Skeletal muscle cell (primary cell): ENCODE data around the gene RNASEH2C.
A peak's percentile ranks its signal among the peaks of the same experiment; 100 is the strongest.
"Not testable (repeated sequence)": the region's sequence is repeated elsewhere in the genome, so short reads cannot be mapped to it uniquely, and the experiment has no call there.

Source experiments
- DNase-seq: peaks from one replicate; pipeline ENCODE4 v3.0.0-alpha.2; 2010; ENCODE audit warnings: low read depth
- H3K4me3 ChIP-seq: 2 replicates; pipeline ENCODE4 v1.5.1; 2011; ENCODE audit warnings: low read depth, mild to moderate bottlenecking, control low read depth, low read length, moderate library complexity

The RNASEH2C gene

GRCh38 chr11:65718964-65719492 is 1.6 kb downstream of the RNASEH2C start:
- H3K4me3 ChIP-seq: peak overlapping the region; percentile 73
- DNase-seq: no peak

GRCh38 chr11:65718531-65718930 is 2.1 kb downstream of the RNASEH2C start:
- DNase-seq: no peak
- H3K4me3 ChIP-seq: no peak overlapping the region

DNA sequence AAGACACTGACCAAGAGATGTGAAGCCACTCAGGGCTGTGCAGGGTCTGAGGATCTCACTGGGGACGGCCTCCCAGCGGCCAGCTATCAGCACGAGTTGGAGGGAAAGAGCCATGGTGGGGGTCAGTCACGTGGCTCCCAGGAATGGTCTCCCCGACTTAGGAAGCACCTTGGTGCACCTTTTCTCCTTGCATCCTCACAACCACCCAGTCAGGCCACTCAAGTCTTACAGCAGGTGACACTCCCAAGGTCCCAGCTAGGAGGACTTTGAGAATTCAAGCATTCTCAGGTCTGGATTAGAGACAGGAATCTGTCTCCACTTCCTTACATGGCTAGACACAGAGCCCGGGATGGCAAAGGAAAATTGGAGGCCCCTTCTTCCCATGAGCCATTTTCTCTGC is 2.7 kb downstream of the RNASEH2C start:
- no peak overlapping the region for H3K4me3 ChIP-seq
- DNase-seq: no peak

GRCh38 chr11:65716774-65717405 is 3.7 kb downstream of the RNASEH2C start:
- H3K4me3 ChIP-seq: no peak overlapping the region
- no peak for DNase-seq

- H3K4me3 ChIP-seq: no peak overlapping the region
- DNase-seq: no peak
Observed at GRCh38 chr11:65716302-65716701, 4.3 kb downstream of the RNASEH2C start.

GRCh38 chr11:65714433-65714832 is 6.2 kb downstream of the RNASEH2C start:
- no peak for DNase-seq
- no peak overlapping the region for H3K4me3 ChIP-seq

DNA sequence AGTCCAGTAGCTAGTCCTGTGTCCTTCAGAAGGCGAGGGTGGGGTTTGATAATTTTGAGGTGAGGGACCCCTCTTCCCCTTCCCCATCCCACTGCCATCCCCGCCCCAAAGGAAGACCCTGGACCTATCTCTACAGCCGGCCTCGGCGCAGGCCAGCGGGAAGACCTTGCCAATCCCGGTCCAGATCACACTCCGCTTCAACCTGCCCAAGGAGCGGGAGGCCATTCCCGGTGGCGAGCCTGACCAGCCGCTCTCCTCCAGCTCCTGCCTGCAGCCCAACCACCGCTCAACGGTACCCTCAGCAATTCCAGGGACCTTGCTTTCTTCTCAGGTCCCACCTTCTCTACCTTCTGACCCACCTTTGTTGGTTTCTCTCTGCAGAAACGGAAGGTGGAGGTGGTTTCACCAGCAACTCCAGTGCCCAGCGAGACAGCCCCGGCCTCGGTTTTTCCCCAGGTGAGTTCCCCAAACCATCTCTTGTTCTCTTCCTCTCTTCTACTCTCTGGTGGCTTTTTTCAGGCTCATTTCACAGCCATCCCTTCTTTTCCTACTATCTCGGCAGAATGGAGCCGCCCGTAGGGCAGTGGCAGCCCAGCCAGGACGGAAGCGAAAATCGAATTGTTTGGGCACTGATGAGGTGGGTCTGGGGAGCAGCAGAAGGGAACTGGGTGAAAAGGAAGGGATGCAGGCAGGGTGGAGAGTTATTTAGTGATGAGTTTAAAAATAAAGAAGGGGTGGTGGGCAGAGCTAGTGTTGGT is 7.2 kb downstream of the RNASEH2C start:
- H3K4me3 ChIP-seq: peak overlapping the region; percentile 79

GRCh38 chr11:65712633-65713076 is 7.9 kb downstream of the RNASEH2C start:
- no peak for DNase-seq

More for the DNA sequence above, 7.2 kb downstream of the RNASEH2C start:
- no peak for DNase-seq

DNA sequence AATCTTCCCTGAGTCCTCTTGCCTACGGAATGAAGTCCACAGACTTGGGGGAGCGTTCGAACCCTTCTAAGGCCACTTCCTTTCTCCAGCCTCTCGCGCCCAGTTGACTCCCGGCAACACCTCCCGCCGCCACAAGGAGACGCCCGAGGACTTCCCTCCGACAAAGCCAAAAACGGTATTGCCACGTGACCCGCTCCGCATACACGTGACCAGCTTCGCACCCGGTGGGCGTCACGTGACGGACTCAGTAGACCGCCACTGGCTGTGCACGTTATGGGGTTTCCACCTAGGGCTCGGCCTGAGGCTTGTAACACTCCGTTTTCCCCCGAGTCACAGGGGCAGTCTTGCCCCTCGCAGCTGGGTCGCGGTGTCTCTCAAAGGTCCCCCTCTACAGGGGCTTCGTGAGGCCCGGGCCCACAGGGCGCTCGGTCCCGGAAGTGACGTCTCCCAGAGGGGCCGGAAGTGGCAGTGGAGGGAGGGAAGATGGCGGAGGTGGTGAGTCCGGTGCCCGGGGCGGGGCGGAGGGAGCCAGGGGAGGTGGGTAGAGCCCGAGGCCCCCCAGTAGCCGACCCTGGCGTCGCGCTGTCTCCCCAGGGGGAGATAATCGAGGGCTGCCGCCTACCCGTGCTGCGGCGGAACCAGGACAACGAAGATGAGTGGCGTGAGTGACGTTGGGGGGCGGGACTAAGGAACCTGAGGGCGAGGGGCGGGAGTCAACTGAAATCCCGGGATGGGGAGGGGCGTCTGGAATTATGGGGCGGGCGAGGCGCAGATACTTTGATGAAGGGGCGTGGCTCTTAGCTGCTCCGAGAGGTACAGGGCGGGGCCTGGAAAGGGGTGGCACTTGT is 8.6 kb downstream of the RNASEH2C start, which contains the start of gene KAT5:
Gene KAT5, plus strand, starts transcription at position 468 of the 848 bp plus-strand sequence. Its CDS starts 16 bp downstream, at position 484.
- DNase-seq: peak; percentile 93
- peak within 1 kb of the TSS; percentile 79 for H3K4me3 ChIP-seq

More at GRCh38 chr11:65712633-65713076, 7.9 kb downstream of the RNASEH2C start:
- H3K4me3 ChIP-seq: peak overlapping the region; percentile 79

DNA sequence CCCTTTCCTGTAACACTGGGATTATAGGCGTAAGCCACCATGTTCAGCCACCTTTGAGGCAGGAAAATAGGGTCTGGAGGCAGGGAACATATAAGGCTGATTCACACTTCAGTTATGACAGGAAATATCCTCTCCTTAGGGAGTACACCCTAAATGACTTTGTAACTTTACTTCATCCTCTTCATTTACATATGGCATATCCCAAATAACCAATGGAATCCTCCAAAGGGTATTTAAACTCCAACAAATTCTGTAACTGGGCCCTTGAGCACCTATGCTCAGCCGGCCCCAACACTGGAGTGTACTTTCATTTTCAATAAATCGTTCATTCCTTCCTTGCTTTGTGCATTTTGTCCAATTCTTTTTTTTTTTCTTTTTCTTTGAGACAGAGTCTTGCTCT is 10.2 kb downstream of the RNASEH2C start:
- no peak overlapping the region for H3K4me3 ChIP-seq
- DNase-seq: no peak

- no peak overlapping the region for H3K4me3 ChIP-seq
- DNase-seq: no peak
Observed at GRCh38 chr11:65709661-65710060, 10.9 kb downstream of the RNASEH2C start.

- no peak overlapping the region for H3K4me3 ChIP-seq
Observed at GRCh38 chr11:65708451-65708850, 12.1 kb downstream of the RNASEH2C start.

DNA sequence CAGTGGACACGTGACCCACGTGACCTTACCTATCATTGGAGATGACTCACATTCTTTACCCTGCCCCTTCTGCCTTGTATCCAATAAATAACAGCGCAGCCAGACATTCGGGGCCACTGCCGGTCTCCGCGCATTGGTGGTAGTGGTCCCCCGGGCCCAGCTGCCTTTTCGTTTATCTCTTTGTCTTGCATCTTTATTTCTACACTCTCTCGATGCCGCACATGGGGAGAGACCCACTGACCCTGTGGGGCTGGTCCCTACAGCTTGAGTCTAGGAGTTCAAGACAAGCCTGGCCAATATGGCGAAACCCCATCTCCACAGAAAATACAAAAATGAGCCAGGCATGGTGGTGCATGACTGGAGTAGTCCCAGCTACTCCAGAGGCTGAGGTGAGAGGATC is 13.6 kb downstream of the RNASEH2C start:
- not testable (repeated sequence) for DNase-seq, H3K4me3 ChIP-seq

More at GRCh38 chr11:65708451-65708850, 12.1 kb downstream of the RNASEH2C start:
- no peak for DNase-seq

DNA sequence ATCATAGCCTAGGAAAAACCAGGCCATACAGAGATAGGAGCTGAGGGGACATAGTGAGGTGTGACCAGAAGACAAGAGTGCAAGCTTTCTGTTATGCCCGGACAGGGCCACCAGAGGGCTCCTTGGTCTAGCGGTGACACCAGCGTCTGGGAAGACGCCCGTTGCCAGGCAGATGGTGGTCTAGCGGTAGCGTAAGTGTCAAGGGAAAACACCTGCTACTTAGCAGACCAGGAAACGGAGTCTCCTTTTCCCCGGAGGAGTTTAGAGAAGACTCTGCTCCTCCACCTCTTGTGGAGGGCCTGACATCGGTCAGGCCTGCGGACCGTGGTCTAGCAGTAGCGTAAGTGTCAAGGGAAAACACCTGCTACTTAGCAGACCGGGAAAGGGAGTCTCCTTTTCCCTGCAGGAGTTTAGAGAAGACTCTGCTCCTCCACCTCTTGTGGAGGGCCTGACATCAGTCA is 14.3 kb downstream of the RNASEH2C start:
- DNase-seq: peak; percentile 2
- not testable (repeated sequence) for H3K4me3 ChIP-seq

GRCh38 chr11:65703846-65704245 is 16.8 kb downstream of the RNASEH2C start:
- DNase-seq: no peak
- H3K4me3 ChIP-seq: no peak overlapping the region

GRCh38 chr11:65701686-65702085 is 18.9 kb downstream of the RNASEH2C start:
- DNase-seq: no peak
- no peak overlapping the region for H3K4me3 ChIP-seq

DNA sequence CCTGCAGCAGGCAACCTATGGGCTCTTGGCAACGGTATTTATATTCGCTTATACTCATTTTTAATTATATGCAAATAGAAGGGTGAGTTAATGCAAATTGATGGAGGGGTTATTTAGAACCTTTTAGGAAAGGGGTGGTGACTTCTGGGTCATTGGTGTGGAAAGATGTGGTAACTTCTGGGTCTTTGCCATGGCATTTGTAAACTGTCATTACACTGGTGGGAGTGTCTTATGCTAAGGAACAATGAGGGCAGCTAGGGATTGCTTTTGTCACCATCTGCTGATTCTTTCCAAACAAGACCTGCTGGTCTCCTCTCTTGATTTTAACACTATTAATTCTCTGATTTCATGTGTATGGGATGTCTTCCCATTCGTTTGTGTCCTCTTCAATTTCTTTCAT is 20.2 kb downstream of the RNASEH2C start:
- DNase-seq: no peak
- no peak overlapping the region for H3K4me3 ChIP-seq

DNA sequence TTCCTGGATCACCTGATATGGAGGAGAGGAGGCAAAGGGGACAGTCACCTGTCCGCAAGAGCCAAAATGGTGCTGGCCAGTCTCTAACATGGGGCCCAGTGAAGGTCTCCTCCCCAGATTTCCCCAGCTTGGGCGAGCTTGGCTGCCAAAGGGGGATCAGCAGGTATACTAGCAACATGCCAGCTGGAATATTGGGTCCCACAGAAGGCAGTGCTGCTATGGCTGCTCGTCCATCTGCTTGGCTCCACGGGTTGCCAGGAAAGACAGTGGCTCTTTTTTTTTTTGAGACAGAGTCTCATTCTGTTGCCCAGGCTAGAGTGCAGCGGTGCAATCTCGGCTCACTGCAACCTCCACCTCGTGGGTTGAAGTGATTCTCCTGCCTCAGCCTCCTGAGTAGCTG is 21.3 kb downstream of the RNASEH2C start:
- H3K4me3 ChIP-seq: no peak overlapping the region

DNA sequence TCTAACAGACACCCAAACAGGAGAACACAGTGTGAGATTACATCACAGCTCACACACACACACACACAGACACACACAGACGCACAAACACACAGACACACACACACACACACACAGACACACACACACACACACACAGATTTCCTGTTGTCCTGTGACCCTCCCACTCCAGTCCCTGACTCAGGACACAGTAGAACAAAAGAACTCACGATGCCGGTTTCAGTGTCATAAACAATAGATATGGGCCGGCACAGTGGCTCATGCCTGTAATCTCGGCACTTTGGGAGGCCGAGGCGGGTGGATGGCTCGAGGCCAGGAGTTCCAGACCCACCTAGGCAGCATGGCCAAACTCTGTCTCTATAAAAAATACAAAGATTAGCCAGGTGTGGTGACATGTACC is 22.4 kb downstream of the RNASEH2C start:
- H3K4me3 ChIP-seq: no peak overlapping the region

More for the DNA sequence above, 21.3 kb downstream of the RNASEH2C start:
- no peak for DNase-seq

More for the DNA sequence above, 22.4 kb downstream of the RNASEH2C start:
- no peak for DNase-seq
